BLaER1 treated with 17β-estradiol and CSF1 and Interleukin-3, amounts not matched to agents 10 nM and 100 nM (cell line): ENCODE data around the gene LMO7.

ENCODE experiments used
- H3K27ac ChIP-seq, 11 experiments: shearing (Covaris generic); formaldehyde crosslinking; 2 replicates each; pipeline ENCODE4 v1.8.1; 2022
- H3K27me3 ChIP-seq, 11 experiments: shearing (Covaris generic); formaldehyde crosslinking; 2 replicates each; pipeline ENCODE4 v1.8.1; 2022
- H3K36me3 ChIP-seq, 11 experiments: shearing (Covaris generic); formaldehyde crosslinking; 2 replicates each; pipeline ENCODE4 v1.8.1; 2022
- H3K4me1 ChIP-seq, 10 experiments: shearing (Covaris generic); formaldehyde crosslinking; 2 replicates each; pipeline ENCODE4 v1.8.1; 2022
- H3K4me2 ChIP-seq, 11 experiments: shearing (Covaris generic); formaldehyde crosslinking; 2 replicates each; pipeline ENCODE4 v1.8.1; 2022
- H3K4me3 ChIP-seq, 10 experiments: shearing (Covaris generic); formaldehyde crosslinking; 2 replicates each; pipeline ENCODE4 v1.8.1; 2022
- H3K9ac ChIP-seq, 11 experiments: shearing (Covaris generic); formaldehyde crosslinking; 2 replicates each; pipeline ENCODE4 v1.8.1; 2022
- H3K9me3 ChIP-seq, 11 experiments: shearing (Covaris generic); formaldehyde crosslinking; replicated peaks in 1 of 11; 2 replicates each; pipeline ENCODE4 v1.8.1; 2022
- H4K20me1 ChIP-seq, 11 experiments: shearing (Covaris generic); formaldehyde crosslinking; 2 replicates each; pipeline ENCODE4 v1.8.1; 2022
- Cebpa-rat ChIP-seq, 11 experiments: shearing (Covaris generic); IDR thresholded peaks; 2 replicates each; pipeline ENCODE4 v1.8.1; 2022

Gene LMO7

GRCh38 chr13:75813323-75813722, 177.2 kb downstream of the LMO7 start:
- no peak overlapping the region for H3K27ac ChIP-seq
- H4K20me1 ChIP-seq, result no peaks in the 10 kb centered on the region
- no peaks in the 10 kb centered on the region; a peak in 1 of 22 replicates for H3K36me3 ChIP-seq

GRCh38 chr13:75818179-75818967, 182.2 kb downstream of the LMO7 start:
- Histone ChIP-seq H3K4me3 (no peak overlapping the region), H3K9me3 (no peaks in the 10 kb centered on the region), H3K27ac (no peak overlapping the region), H3K4me2 (no peak overlapping the region), H3K27me3 (no peaks in the 10 kb centered on the region), H3K4me1 (peaks cover 0 to 5% (median 1%) of the 10 kb centered on the region in 10 experiments; a peak in 10 of 20 replicates), H4K20me1 (no peaks in the 10 kb centered on the region), H3K36me3 (peaks cover 0 to 5% (median 0%) of the 10 kb centered on the region in 11 experiments; a peak in 3 of 22 replicates), H3K9ac (no peak overlapping the region)
- no peak for TF ChIP-seq Cebpa-rat (IDR thresholded peaks at IDR 0.05)

More at GRCh38 chr13:75813323-75813722, 177.2 kb downstream of the LMO7 start:
- Histone ChIP-seq H3K9me3 (no peaks in the 10 kb centered on the region), H3K4me1 (peaks cover 0 to 9% (median 3%) of the 10 kb centered on the region in 10 experiments; a peak in 10 of 20 replicates), H3K27me3 (no peaks in the 10 kb centered on the region), H3K4me3 (no peak overlapping the region), H3K4me2 (peak overlapping the region in 7 of 11 experiments; percentile 0 to 41 (median 9); a peak in 7 of 22 replicates), H3K9ac (no peak overlapping the region)
- no peak for TF ChIP-seq Cebpa-rat (IDR thresholded peaks at IDR 0.05)

DNA sequence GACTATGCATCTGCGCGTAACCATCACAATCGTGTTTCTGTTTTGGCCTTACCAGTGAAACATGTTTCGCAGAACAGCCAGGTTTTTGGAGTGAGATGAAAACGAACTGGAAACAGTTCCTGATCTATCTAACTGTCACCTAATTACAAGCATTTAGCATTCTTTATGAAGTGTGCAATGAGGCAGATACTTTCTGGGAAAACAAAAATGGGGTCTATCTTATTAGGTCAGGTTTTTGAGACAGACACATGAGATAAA, 182.8 kb downstream of the LMO7 start:
- Histone ChIP-seq H3K4me3 (no peak overlapping the region), H3K9me3 (no peaks in the 10 kb centered on the region), H3K9ac (no peak overlapping the region), H3K27me3 (no peaks in the 10 kb centered on the region), H3K27ac (no peak overlapping the region), H4K20me1 (no peaks in the 10 kb centered on the region), H3K4me1 (no peaks in the 10 kb centered on the region), H3K4me2 (no peak overlapping the region), H3K36me3 (peaks cover 0 to 5% (median 0%) of the 10 kb centered on the region in 11 experiments; a peak in 3 of 22 replicates)
- no peak for TF ChIP-seq Cebpa-rat (IDR thresholded peaks at IDR 0.05)

DNA sequence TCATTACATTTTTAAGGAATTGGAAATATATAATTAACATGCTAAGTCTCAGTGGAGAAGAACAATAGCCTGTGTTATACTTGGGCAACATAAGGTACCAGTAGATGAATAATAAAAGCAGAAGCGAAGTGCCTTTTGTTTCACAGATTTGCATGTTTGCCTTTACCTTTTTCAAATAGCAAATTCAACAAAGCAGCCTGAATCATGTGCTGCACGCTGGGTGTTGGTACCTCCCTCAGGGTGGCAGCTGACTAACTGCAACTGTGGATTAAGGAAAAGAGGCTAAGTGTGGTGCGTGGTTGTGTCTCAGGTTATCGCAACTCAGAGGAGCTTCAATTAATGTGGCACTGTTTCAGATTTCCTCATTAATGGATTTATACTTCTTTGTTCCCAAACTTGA, 189.0 kb downstream of the LMO7 start:
- Histone ChIP-seq H3K36me3 (peaks cover 0 to 5% (median 0%) of the 10 kb centered on the region in 11 experiments; a peak in 2 of 22 replicates), H3K27ac (no peak overlapping the region), H3K9me3 (no peaks in the 10 kb centered on the region), H3K27me3 (no peaks in the 10 kb centered on the region), H3K4me1 (peaks cover 7 to 13% (median 11%) of the 10 kb centered on the region in 10 experiments; a peak in 19 of 20 replicates), H4K20me1 (no peaks in the 10 kb centered on the region), H3K9ac (no peak overlapping the region), H3K4me3 (no peak overlapping the region), H3K4me2 (no peak overlapping the region)
- no peak for TF ChIP-seq Cebpa-rat (IDR thresholded peaks at IDR 0.05)

DNA sequence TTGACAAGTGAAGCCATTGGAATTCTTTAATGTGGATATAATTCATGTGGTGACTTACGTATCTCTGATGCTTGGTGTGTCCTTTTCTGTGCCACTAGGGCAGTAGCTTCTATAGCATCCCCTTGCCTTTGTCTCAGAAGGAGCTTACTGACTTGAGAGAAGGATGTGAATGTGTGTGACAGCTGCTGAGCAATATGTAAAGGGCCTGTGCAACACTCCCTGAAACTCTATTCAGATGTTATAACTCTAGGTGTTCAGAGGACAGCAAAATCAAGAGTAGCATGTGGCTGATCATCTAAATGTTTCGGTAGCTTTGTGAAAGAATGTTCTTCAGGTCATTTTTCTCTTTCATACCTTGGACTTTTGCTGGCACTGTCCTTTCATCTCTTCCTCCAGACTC, 189.5 kb downstream of the LMO7 start:
- no peak overlapping the region for H3K27ac ChIP-seq
- no peak for TF ChIP-seq Cebpa-rat (IDR thresholded peaks at IDR 0.05)
- H3K9me3 ChIP-seq, result no peaks in the 10 kb centered on the region
- H3K36me3 ChIP-seq, result peaks cover 0 to 5% (median 0%) of the 10 kb centered on the region in 11 experiments; a peak in 2 of 22 replicates
- no peak overlapping the region for H3K4me3 ChIP-seq
- no peak overlapping the region for H3K4me2 ChIP-seq
- no peaks in the 10 kb centered on the region for H4K20me1 ChIP-seq
- H3K27me3 ChIP-seq, result no peaks in the 10 kb centered on the region
- no peak overlapping the region for H3K9ac ChIP-seq
- peaks cover 7 to 13% (median 11%) of the 10 kb centered on the region in 10 experiments; a peak in 19 of 20 replicates for H3K4me1 ChIP-seq

DNA sequence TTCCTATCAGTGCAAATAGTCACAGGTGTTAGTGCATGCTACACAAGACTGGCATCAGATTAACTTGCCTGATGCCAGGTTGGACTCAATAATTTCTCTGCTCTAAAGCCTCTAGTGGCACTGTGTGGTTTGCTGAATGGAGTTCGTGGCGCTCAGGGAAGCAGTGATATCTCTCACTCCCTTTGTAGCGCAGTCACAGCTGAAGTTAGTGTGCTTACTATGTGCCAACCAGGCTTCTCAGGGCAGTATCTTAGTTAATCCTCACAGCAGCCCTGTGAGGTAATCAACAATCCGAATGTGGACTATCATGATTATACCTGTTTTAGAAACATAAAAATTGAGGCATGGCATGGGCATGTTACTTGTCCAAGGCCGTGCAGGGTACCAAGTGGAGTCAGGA, 190.3 kb downstream of the LMO7 start:
- Histone ChIP-seq H4K20me1 (no peaks in the 10 kb centered on the region), H3K9me3 (peaks cover 0 to 1% (median 0%) of the 10 kb centered on the region in 11 experiments; a peak in 1 of 22 replicates), H3K27ac (no peak overlapping the region), H3K4me1 (peaks cover 7 to 13% (median 11%) of the 10 kb centered on the region in 10 experiments; a peak in 19 of 20 replicates), H3K36me3 (no peaks in the 10 kb centered on the region), H3K4me3 (no peak overlapping the region), H3K4me2 (no peak overlapping the region), H3K9ac (no peak overlapping the region), H3K27me3 (no peaks in the 10 kb centered on the region)
- no peak for TF ChIP-seq Cebpa-rat (IDR thresholded peaks at IDR 0.05)

DNA sequence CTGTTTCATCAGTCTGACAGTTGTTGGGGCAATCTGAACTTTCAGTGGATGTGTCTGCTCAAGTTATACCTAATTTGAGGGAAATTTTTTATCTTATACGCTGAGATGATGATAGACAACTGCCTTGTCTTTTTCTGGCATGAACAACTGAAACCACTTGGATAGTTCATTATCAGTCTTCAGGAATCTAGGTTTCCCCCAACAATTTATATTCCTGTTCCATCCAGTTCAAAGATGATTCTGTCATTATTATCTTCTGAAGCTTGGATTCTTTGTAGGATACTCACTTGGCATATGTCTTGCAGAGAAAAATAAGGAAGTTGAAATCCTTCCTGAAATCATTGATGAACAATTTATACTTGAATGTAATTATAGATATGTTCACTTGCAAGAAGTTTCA, 193.7 kb downstream of the LMO7 start:
- Histone ChIP-seq H3K36me3 (no peaks in the 10 kb centered on the region), H3K4me1 (peaks cover 7 to 13% (median 11%) of the 10 kb centered on the region in 10 experiments; a peak in 19 of 20 replicates), H3K9me3 (peaks cover 0 to 5% (median 0%) of the 10 kb centered on the region in 11 experiments; a peak in 1 of 22 replicates), H3K9ac (no peak overlapping the region), H3K27ac (no peak overlapping the region), H3K4me3 (no peak overlapping the region), H4K20me1 (no peaks in the 10 kb centered on the region), H3K4me2 (no peak overlapping the region), H3K27me3 (no peaks in the 10 kb centered on the region)
- no peak for TF ChIP-seq Cebpa-rat (IDR thresholded peaks at IDR 0.05)

GRCh38 chr13:75830842-75831241, 194.7 kb downstream of the LMO7 start:
- Histone ChIP-seq H3K9ac (no peak overlapping the region), H3K4me2 (no peak overlapping the region), H3K9me3 (peaks cover 0 to 5% (median 0%) of the 10 kb centered on the region in 11 experiments; a peak in 1 of 22 replicates), H3K27ac (no peak overlapping the region), H3K27me3 (no peaks in the 10 kb centered on the region), H3K4me1 (peaks cover 7 to 13% (median 11%) of the 10 kb centered on the region in 10 experiments; a peak in 19 of 20 replicates), H4K20me1 (no peaks in the 10 kb centered on the region), H3K4me3 (no peak overlapping the region), H3K36me3 (no peaks in the 10 kb centered on the region)
- TF ChIP-seq Cebpa-rat (IDR thresholded peaks at IDR 0.05), result no peak

- no peak for TF ChIP-seq Cebpa-rat (IDR thresholded peaks at IDR 0.05)
- H3K4me2 ChIP-seq, result no peak overlapping the region
- no peaks in the 10 kb centered on the region for H3K27me3 ChIP-seq
- H3K4me1 ChIP-seq, result peaks cover 7 to 13% (median 11%) of the 10 kb centered on the region in 10 experiments; a peak in 19 of 20 replicates
- peaks cover 0 to 5% (median 0%) of the 10 kb centered on the region in 11 experiments; a peak in 1 of 22 replicates for H3K9me3 ChIP-seq
- H3K9ac ChIP-seq, result no peak overlapping the region
- H3K36me3 ChIP-seq, result no peaks in the 10 kb centered on the region
- no peak overlapping the region for H3K27ac ChIP-seq
- no peaks in the 10 kb centered on the region for H4K20me1 ChIP-seq
- H3K4me3 ChIP-seq, result no peak overlapping the region
Observed at GRCh38 chr13:75831389-75831788, 195.3 kb downstream of the LMO7 start.
